HG02938 (cell line): ENCODE results near the gene PTPRT.

Experiments used
- ATAC-seq: cut with Tn5 transposase; IDR thresholded peaks from one replicate; pipeline ENCODE4 v1.9.1; 2021; ENCODE audit warnings: mild to moderate bottlenecking, moderate library complexity; ENCODE audit not compliant: unreplicated experiment

The PTPRT gene

DNA sequence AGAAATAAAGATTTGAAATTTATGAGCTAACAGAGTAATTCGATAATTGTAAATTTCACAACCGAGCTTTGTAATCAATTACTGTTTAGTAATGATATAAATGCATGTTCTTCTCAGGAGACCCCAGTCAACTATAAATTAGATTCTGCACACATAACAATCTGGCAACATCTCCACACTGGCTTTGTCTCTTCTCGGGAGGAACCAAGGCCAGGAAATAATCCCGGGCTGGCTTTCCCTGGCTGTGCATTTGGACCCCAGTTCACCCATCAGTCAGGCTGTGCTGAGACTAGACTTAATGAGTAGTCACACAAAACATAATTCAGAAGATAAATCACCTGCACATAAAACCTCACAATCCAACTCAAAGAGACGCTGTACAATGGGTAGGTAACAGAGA lies 65.5 kb downstream of the PTPRT start:
- no peak for ATAC-seq

DNA sequence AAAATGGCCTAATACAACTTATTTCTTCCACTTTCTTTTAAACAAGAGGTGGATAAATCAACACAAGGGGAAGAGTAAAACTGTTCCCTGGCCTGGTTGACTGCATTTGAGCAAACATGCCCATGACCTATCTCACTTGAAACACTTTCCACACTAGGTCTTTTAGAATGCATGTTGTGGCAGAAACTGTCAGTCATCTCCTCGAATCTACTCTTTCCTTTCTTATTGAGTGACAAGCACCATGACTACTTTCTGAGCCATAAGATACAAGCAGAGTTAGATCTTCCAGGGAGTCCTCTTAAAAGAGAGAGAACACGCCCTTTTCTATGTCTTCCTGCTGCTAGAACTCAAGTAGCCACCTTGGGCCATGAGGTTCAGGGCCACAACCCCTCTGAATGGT lies 66.5 kb downstream of the PTPRT start:
- no peak for ATAC-seq

- ATAC-seq, result no peak
Measured at GRCh38 chr20:43119720-43120119, 70.0 kb downstream of the PTPRT start.

DNA sequence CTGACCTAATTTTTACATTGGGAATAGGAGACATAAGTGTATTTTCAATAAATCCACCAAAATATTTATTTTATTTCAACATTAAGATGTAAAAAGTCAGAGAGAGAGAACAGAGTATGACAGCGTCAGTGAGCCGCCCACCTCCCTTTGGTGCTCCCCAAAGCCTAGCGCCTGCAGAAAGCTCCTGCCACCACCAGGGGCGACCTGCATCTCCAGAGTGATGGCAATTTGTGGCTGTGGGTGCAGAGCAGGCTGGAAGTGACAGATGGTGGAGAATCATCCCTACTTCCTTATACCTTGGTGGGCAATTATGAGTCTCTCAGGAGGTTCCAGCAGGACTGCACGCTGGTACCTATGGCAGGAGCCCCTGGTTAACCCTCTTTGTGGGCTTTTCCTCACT lies 87.3 kb downstream of the PTPRT start:
- ATAC-seq, result no peak

GRCh38 chr20:43096931-43097260 lies 92.8 kb downstream of the PTPRT start:
- ATAC-seq, result no peak

- ATAC-seq, result no peak
Measured at GRCh38 chr20:43096126-43096930, 93.4 kb downstream of the PTPRT start.

DNA sequence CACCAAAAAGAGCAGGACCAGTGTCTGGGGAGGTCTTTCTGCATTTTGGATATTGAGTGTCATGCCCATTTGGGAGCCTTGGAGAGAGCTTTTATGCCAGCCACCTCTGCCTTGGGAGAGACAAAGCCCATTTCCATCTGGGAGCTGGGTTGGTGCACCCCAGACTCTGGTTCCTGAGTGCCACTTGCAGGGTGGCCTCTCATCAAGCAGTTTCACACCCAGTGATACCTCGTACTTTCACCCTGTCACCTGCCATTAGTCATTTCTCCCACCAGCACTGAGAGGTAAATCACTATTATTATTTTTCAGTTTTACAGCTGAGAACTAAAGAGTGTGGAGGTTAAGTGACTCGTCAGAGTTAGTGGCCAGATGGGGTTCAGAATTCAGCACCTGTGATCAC lies 94.7 kb downstream of the PTPRT start:
- no peak for ATAC-seq

GRCh38 chr20:43092386-43093088 lies 97.2 kb downstream of the PTPRT start:
- no peak for ATAC-seq

DNA sequence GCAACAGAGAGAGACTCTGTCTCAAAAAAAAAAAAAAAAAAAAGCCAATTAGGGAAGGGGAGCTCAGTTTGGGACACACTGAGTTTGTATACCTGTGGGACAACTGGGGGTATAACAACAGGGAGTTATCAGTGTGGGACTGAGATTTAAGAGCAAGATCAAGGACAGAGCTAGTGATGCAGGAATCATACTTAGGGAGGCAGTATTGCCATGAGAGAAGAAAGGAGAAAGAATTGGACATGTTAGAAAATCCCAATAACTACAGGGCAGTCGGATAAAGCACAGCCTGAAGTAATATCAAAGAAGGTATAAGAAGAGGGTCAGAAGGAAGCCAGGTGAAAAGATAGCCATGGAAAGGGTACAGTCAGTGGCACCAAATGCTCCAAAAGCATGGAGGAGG lies 121.2 kb downstream of the PTPRT start:
- no peak for ATAC-seq

- no peak for ATAC-seq
Measured at GRCh38 chr20:43066125-43066524, 123.6 kb downstream of the PTPRT start.

- no peak for ATAC-seq
Measured at GRCh38 chr20:43065299-43065698, 124.4 kb downstream of the PTPRT start.

DNA sequence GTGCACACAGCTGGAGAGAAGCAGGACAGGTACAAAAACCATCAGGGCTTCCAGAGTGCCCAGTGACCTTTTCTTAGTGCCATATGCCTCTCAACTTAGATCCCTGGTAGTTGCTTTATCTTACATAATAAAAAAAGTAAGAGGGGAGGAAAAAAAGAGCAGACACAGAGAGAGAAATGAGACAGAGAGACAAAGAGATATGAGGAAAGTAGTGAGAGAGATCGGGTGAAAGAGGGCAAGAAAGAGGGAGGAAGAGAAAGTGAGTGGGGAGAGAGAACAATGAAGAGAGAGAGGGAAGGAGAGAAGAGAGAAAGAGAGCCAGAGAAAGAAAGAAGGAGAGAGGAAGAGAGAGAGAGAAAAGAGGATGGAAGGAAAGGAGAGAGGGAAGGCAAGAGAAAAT lies 131.6 kb downstream of the PTPRT start:
- ATAC-seq, result no peak

DNA sequence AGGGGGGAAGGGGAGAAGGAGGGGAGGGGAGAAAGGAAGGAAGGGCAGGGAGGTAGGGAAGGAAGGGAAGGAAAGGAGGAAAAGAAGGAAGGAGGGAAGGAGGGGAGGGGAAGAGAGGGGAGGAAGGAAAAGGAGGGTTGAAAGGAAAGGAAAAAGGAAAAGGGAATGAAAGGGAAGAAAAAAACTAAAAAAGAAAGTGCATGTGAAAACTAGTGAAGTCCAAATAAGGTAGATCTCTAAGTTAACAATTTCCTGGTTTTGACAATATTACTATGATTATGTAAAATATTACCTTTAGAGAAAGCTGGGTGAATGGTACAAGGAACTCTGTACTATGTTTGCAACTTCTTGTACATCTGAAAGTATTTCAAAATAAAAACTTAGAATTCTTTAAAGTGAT lies 132.4 kb downstream of the PTPRT start:
- ATAC-seq, result no peak

DNA sequence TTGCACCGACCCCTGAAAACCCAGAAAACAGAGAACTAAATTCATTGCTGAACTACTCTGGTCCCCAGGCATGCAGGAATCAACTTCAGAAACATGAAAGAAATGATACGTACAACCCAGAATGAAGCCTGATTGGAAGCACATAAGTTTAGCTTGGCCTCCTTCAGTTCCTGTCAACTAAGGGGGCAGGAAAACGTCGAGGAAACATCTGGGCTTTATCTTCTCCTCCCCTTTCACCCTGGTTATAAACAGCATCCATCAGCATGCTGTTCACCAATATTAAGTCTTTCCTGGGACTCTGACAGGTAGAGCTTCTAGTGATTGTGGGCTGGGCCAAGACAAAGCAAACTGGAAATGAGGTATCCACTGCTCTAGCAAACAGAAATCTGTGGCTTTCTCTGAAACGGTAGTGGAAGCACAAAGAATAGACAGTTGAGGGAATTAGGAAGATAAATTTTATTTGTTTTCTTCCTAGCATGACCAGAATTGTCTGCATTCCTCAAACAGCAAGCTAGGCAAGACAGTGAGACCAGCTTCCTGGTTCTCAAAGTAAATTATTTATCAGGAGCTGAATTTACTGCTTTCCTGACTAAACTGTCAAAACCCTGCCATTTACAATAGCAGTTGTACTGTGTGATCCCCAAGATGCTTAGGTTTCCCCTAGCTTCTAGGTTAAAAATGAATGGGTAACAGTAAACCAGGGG lies 134.4 kb downstream of the PTPRT start:
- ATAC-seq, result no peak

DNA sequence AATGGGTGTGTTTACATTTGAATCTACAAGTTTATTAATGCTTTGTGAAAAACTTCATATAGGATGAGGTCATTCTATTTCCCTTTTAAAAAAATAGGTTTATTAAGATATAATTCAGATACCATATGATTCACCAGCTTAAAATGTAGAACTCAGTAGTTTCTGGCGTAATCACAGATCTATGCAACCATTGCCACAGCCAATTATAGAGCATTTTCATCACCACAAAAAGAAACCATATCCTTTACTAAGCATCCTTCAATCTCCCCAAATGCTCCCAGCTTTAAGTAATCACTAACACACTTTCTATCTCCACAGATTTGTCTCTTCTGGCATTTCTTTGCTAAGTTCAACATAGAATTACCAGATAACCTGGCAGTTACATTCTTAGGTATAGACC lies 137.2 kb downstream of the PTPRT start:
- ATAC-seq, result no peak

- ATAC-seq, result no peak
Measured at GRCh38 chr20:43046966-43047365, 142.7 kb downstream of the PTPRT start.

- no peak for ATAC-seq
Measured at GRCh38 chr20:43043887-43044286, 145.8 kb downstream of the PTPRT start.

GRCh38 chr20:43040427-43040826 lies 149.3 kb downstream of the PTPRT start:
- ATAC-seq, result no peak

- no peak for ATAC-seq
Measured at GRCh38 chr20:43037605-43038309, 151.9 kb downstream of the PTPRT start.

DNA sequence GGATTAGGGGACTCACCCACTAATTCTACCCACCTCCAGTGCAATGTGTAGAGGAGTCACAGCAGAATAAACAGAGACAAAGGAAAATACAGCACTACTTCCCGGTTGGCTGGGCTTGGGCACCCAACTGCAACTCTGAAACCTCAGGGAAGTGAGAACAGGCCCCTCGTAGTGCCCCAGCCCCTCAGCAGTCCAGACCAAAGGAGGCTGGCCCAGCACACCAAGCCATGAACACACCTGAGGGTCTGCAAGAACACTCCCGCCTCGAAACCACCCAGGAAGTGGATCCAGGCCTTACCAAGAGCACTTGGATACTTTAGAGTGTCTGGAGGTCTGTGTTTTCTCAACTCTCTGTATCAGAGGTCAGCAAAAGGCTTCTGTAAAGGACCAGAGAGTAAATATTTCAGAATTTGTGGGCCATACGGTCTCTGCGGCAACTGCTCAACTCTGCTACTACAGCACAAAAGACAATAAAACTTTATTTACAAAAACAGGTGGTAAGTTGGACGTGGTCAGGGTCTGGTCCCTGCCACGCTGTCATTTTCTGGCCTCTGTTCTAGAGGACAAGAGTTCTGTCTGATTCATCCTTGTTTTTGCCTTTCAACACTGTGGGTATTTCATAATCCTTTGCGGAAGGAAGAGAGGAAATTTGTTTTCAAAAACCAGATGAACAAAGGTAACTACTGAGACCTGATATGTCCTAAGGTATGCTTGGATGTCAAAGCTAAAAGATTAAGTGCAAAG lies 154.6 kb downstream of the PTPRT start:
- no peak for ATAC-seq

GRCh38 chr20:43032459-43032858 lies 157.2 kb downstream of the PTPRT start:
- ATAC-seq, result no peak
